HepG2 (cell line): ENCODE measurements around the gene CTNNBL1. TPM values are rescaled to one million over a fixed set of nuclear protein-coding genes. Genes with fewer than 3 reads are reported as not detected.

Experiments used
- ATAC-seq: fragments of 200-7000 bp; cut with Tn5 transposase; 3 replicates; pipeline ENCODE4 v1.9.1; 2020; ENCODE audit warnings: mild to moderate bottlenecking, moderate library complexity
- BruUV-seq: library from RNA; stranded (reverse); fragments of 400-500 nt; replicated peaks from 2 replicates; lab custom pipeline; 2021; lab: Mats Ljungman, UMichigan
- CTCF ChIA-PET: fragments of 300-600 bp; formaldehyde crosslinking; extraction: SDS; loops from one replicate; lab custom pipeline; 2021; ENCODE audit warnings: low total read pairs, inconsistent platforms, low intra/inter-chr PET ratio; lab: Yijun Ruan, JAX
- POLR2A ChIA-PET: fragments of 350-600 bp; sonication (Branson Sonifier 250); formaldehyde crosslinking; loops from one replicate; lab custom pipeline; 2020; ENCODE audit warnings: antibody characterized with exemption, inconsistent platforms; lab: Yijun Ruan, JAX
- DNase-seq: peaks from one replicate; pipeline ENCODE4 v3.0.0-alpha.2; 2015; ENCODE audit warnings: low spot score
- FAIRE-seq: peaks from 3 replicates; lab custom pipeline; 2011; peaks lifted over from hg19 to GRCh38; lab: Jason Lieb, UNC
- H2AFZ ChIP-seq: one replicate; pipeline ENCODE4 v1.6.1; 2011; ENCODE audit warnings: low read length, inconsistent platforms
- H3K27ac ChIP-seq: fragments of 300-600 bp; 3 replicates; pipeline ENCODE4 v1.8.0; 2011; ENCODE audit warnings: mixed run types, mild to moderate bottlenecking, mixed read lengths, low read length, inconsistent platforms; ENCODE audit not compliant: insufficient read depth; ENCODE audit errors: extremely low read length
- H3K27me3 ChIP-seq, 2 experiments: fragments of 200-600 bp in 1 of 2; 2 replicates in 1 of 2; 3 replicates in 1 of 2; pipeline versions ENCODE4 v1.6.0 to v1.8.0; 2011; ENCODE audit warnings: low read length in 2 of 2, mild to moderate bottlenecking in 2 of 2, moderate library complexity in 2 of 2, inconsistent platforms in 1 of 2; ENCODE audit not compliant: insufficient read depth in 2 of 2, control insufficient read depth in 1 of 2
- H3K36me3 ChIP-seq, 2 experiments: fragments of 200-600 bp in 1 of 2; replicated peaks in 1 of 2; 2 replicates in 1 of 2; 3 replicates in 1 of 2; pipeline versions ENCODE4 v1.5.1 to v1.8.0; 2011; ENCODE audit warnings: low read length in 2 of 2, inconsistent platforms in 1 of 2; ENCODE audit not compliant: insufficient read depth in 2 of 2, control insufficient read depth in 1 of 2
- H3K4me1 ChIP-seq: 2 replicates; pipeline ENCODE4 v1.5.1; 2012; ENCODE audit warnings: low read length, inconsistent platforms; ENCODE audit not compliant: insufficient read depth
- H3K4me2 ChIP-seq: 2 replicates; pipeline ENCODE4 v1.6.0; 2011; ENCODE audit warnings: low read depth, low read length, inconsistent platforms
- H3K4me3 ChIP-seq, 3 experiments: fragments of 200-600 bp in 1 of 3; sonication (generic), shearing (Covaris generic) in 1 of 3; replicated peaks in 1 of 3; 2 replicates each; pipeline ENCODE4 v1.5.1; 2011 to 2016; ENCODE audit warnings: low read length in 3 of 3, inconsistent platforms in 2 of 3, low read depth in 2 of 3, mild to moderate bottlenecking in 2 of 3, control low read depth in 1 of 3, mixed read lengths in 1 of 3; ENCODE audit not compliant: insufficient read depth in 1 of 3
- H3K79me2 ChIP-seq: one replicate; pipeline ENCODE4 v1.6.1; 2011; ENCODE audit warnings: low read length, inconsistent platforms; ENCODE audit not compliant: insufficient read depth
- H3K9ac ChIP-seq: 2 replicates; pipeline ENCODE4 v1.6.0; 2011; ENCODE audit warnings: mild to moderate bottlenecking, low read depth, low read length, inconsistent platforms; ENCODE audit not compliant: insufficient read depth
- H3K9me3 ChIP-seq: 2 replicates; pipeline ENCODE4 v1.5.1; 2012; ENCODE audit warnings: mild to moderate bottlenecking, low read length
- H4K20me1 ChIP-seq: 2 replicates; pipeline ENCODE4 v1.6.0; 2011; ENCODE audit warnings: inconsistent platforms, mild to moderate bottlenecking, low read length, moderate library complexity; ENCODE audit not compliant: insufficient read depth
- IRF2 ChIP-seq: IDR thresholded peaks from 2 replicates; pipeline ENCODE4 v1.6.1; 2018; ENCODE audit warnings: missing genetic modification reagents, missing compliant biosample characterization
- KAT7 ChIP-seq: IDR thresholded peaks from 2 replicates; pipeline ENCODE4 v1.6.1; 2018; ENCODE audit warnings: borderline replicate concordance, missing compliant biosample characterization
- KLF12 ChIP-seq: sonication (generic); formaldehyde crosslinking; IDR thresholded peaks from 2 replicates; pipeline ENCODE4 v1.4.0; 2020; ENCODE audit warnings: missing genetic modification reagents, borderline replicate concordance
- KLF15 ChIP-seq: sonication (generic); formaldehyde crosslinking; IDR thresholded peaks from 2 replicates; pipeline ENCODE4 v1.8.1; 2023; ENCODE audit warnings: borderline replicate concordance, mild to moderate bottlenecking, inconsistent platforms, missing genetic modification reagents, mixed read lengths
- NR2C2 ChIP-seq: sonication (generic); formaldehyde crosslinking; IDR thresholded peaks from 2 replicates; pipeline ENCODE4 v1.4.0; 2020; ENCODE audit warnings: missing genetic modification reagents, mild to moderate bottlenecking, moderate library complexity, borderline replicate concordance
- ZNF589 ChIP-seq: sonication (generic); formaldehyde crosslinking; conservative IDR thresholded peaks from 2 replicates; pipeline ENCODE4 v1.8.0; 2022; ENCODE audit warnings: mild to moderate bottlenecking, moderate library complexity, missing genetic modification reagents
- ZNF713 ChIP-seq: sonication (generic); formaldehyde crosslinking; IDR thresholded peaks from 2 replicates; pipeline ENCODE4 v1.4.0; 2020; ENCODE audit warnings: mild to moderate bottlenecking, missing genetic modification reagents
- WGBS: methylation state at CpG from one replicate; pipeline ENCODE4 v1.1.6; 2017; ENCODE audit warnings: low lambda C conversion rate; 5-methylcytosine and 5-hydroxymethylcytosine counted together
- in situ Hi-C: cut with HindIII; loops from 2 replicates; pipeline ENCODE4 v1.10.0; 2017; ENCODE audit warnings: low pct_unique_long_range_greater_than_20kb; ENCODE audit not compliant: extremely low pct_ligation_motif_present
- intact Hi-C: fragments of 100-400 bp; cut with micrococcal nuclease; formaldehyde crosslinking; loops from one replicate; pipeline ENCODE4 v1.10.0; 2022; ENCODE audit not compliant: unreplicated experiment
- polyA plus RNA-seq, 8 experiments: library from polyadenylated mRNA; depleted of rRNA in 3 of 8; stranded (reverse) in 7 of 8; unstranded in 1 of 8; fragments of >200 nt; fragmentation: Illumina TruSeq in 4 of 8; extraction: Trizol in 4 of 8; gene quantifications; 2 replicates each; pipeline versions ENCODE4 v1.2.1 to v1.2.3, GENCODE V29; 2011 to 2016; ENCODE audit warnings: low read depth in 4 of 8, missing spikeins in 1 of 8, mixed read lengths in 1 of 8; ENCODE audit not compliant: insufficient read depth in 1 of 8
- total RNA-seq, 5 experiments: library from RNA; depleted of rRNA; stranded (reverse); fragments of >200 nt; fragmentation: Illumina TruSeq; extraction: Trizol; gene quantifications; 2 replicates each; pipeline ENCODE4 v1.2.3, GENCODE V29; 2016; ENCODE audit warnings: low read depth in 1 of 5
- TF ChIP-seq, protein P1 (sequence below): sonication (generic); formaldehyde crosslinking; IDR thresholded peaks from 2 replicates; pipeline ENCODE4 v1.5.1; 2020; ENCODE audit warnings: mild to moderate bottlenecking, missing genetic modification reagents, moderate library complexity
- TF ChIP-seq, protein P2 (sequence below): sonication (generic); formaldehyde crosslinking; IDR thresholded peaks from 2 replicates; pipeline ENCODE4 v1.4.0; 2020; ENCODE audit warnings: mild to moderate bottlenecking, missing genetic modification reagents

Gene CTNNBL1
- total and polyA plus RNA-seq, 2 of the 13 experiments (the other 11 are each of a cell fraction or from before 2014, with no cell fraction given): 49.3 to 94.6 TPM

DNA sequence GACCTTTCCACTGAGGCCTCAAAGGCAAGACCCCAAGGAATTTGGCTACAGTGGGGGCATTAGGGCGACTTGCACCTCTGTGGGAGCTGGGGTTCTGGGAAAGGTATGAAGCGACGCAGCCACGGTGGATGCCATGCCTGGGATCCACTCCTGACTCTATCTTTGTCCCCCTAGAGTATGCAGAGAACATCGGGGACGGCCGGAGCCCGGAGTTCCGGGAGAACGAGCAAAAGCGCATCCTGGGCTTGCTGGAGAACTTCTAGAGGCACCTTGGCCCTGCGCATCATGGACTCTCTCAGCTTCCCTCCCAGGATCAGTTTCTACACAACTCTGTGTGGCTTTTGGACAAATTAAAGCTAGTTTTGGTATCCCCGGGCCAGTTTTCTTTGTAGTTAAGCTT lies 177.9 kb downstream of the CTNNBL1 start (continued):
- TF ChIP-seq KLF12 (CRISPR knock-in tag) (no peak), IRF2 (CRISPR knock-in tag) (no peak), NR2C2 (CRISPR knock-in tag) (no peak), ZNF713 (CRISPR knock-in tag) (no peak), KAT7 (CRISPR knock-in tag) (no peak)

DNA sequence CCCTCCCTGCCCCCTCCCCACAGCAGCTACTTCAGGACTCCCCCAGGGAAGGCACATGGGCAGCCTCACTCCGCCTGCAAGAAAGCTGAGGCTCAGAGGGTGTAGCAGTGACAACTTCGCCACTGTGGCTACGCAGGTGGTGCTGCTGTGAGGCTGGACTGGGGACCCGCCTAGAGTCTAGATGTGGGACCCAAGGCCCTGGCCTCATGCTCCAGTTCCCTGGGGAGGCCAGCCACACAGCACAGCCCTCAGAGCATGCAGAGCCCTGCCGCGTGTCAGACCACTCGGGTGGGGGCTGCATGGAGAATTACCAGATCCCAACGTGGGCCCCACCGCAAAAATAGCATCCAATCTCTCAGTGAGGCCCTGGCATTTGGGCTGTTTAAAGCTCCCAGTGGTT lies 178.3 kb downstream of the CTNNBL1 start:
- no peak for ATAC-seq
- in situ Hi-C loops (no loop called here), intact Hi-C loops (no loop called here)
- Histone ChIP-seq H4K20me1 (no peaks in the 10 kb centered on the region), H3K27me3 (no peaks in the 10 kb centered on the region), H3K4me2 (no peak overlapping the region), H3K79me2 (no peaks in the 10 kb centered on the region), H3K27ac (no peak overlapping the region), H3K9me3 (no peaks in the 10 kb centered on the region), H3K4me3 (no peak overlapping the region), H3K36me3 (peaks cover 18 to 48% of the 10 kb centered on the region in 2 experiments), H3K4me1 (no peaks in the 10 kb centered on the region), H3K9ac (no peak overlapping the region), H2AFZ (no peak overlapping the region)
- TF ChIP-seq, protein P1, sequence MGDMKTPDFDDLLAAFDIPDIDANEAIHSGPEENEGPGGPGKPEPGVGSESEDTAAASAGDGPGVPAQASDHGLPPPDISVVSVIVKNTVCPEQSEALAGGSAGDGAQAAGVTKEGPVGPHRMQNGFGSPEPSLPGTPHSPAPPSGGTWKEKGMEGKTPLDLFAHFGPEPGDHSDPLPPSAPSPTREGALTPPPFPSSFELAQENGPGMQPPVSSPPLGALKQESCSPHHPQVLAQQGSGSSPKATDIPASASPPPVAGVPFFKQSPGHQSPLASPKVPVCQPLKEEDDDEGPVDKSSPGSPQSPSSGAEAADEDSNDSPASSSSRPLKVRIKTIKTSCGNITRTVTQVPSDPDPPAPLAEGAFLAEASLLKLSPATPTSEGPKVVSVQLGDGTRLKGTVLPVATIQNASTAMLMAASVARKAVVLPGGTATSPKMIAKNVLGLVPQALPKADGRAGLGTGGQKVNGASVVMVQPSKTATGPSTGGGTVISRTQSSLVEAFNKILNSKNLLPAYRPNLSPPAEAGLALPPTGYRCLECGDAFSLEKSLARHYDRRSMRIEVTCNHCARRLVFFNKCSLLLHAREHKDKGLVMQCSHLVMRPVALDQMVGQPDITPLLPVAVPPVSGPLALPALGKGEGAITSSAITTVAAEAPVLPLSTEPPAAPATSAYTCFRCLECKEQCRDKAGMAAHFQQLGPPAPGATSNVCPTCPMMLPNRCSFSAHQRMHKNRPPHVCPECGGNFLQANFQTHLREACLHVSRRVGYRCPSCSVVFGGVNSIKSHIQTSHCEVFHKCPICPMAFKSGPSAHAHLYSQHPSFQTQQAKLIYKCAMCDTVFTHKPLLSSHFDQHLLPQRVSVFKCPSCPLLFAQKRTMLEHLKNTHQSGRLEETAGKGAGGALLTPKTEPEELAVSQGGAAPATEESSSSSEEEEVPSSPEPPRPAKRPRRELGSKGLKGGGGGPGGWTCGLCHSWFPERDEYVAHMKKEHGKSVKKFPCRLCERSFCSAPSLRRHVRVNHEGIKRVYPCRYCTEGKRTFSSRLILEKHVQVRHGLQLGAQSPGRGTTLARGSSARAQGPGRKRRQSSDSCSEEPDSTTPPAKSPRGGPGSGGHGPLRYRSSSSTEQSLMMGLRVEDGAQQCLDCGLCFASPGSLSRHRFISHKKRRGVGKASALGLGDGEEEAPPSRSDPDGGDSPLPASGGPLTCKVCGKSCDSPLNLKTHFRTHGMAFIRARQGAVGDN (CRISPR knock-in tag): 0 out of 2 replicates have a peak, but pooled peaks have one; percentile 11
- TF ChIP-seq, protein P2, sequence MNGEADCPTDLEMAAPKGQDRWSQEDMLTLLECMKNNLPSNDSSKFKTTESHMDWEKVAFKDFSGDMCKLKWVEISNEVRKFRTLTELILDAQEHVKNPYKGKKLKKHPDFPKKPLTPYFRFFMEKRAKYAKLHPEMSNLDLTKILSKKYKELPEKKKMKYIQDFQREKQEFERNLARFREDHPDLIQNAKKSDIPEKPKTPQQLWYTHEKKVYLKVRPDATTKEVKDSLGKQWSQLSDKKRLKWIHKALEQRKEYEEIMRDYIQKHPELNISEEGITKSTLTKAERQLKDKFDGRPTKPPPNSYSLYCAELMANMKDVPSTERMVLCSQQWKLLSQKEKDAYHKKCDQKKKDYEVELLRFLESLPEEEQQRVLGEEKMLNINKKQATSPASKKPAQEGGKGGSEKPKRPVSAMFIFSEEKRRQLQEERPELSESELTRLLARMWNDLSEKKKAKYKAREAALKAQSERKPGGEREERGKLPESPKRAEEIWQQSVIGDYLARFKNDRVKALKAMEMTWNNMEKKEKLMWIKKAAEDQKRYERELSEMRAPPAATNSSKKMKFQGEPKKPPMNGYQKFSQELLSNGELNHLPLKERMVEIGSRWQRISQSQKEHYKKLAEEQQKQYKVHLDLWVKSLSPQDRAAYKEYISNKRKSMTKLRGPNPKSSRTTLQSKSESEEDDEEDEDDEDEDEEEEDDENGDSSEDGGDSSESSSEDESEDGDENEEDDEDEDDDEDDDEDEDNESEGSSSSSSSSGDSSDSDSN (CRISPR knock-in tag): no peak
- TF ChIP-seq ZNF589 (no peak), KLF15 (CRISPR knock-in tag) (no peak)
- CTCF ChIA-PET: no interaction called here
- no peak for DNase-seq
- no peak for FAIRE-seq
- WGBS: 92% methylated on average over 7 of the region's 9 CpGs
- BruUV-seq: no TSS peak
- POLR2A ChIA-PET: no interaction called here
